Tibial artery (tissue), 4 donors: Measurements from ENCODE around the gene SFT2D2.
"Not testable (repeated sequence)": the region's sequence is repeated elsewhere in the genome, so short reads cannot be mapped to it uniquely, and the experiment has no call there.

Source experiments
- DNase-seq, 2 donors: peaks; one replicate each; pipeline ENCODE4 v3.0.0-alpha.2; 2019
- H3K27ac ChIP-seq, 2 donors: fragments of 200-600 bp; sonication (generic) in 1 of 2; 1 replicate in 1 of 2; 2 replicates in 1 of 2; pipeline ENCODE4 v1.5.1; 2018 to 2019; ENCODE audit warnings: mild to moderate bottlenecking in 1 of 2
- H3K27me3 ChIP-seq, 2 donors: fragments of 200-600 bp; sonication (generic) in 1 of 2; one replicate each; pipeline versions ENCODE4 v1.5.1 to v1.6.0; 2016 to 2019
- H3K36me3 ChIP-seq, 3 donors: fragments of 200-600 bp; sonication (generic) in 2 of 3; one replicate each; pipeline ENCODE4 v1.5.1; 2016 to 2019; ENCODE audit warnings: mild to moderate bottlenecking in 2 of 3
- H3K4me1 ChIP-seq, 4 donors: fragments of 200-600 bp; sonication (generic) in 2 of 4; 1 replicate in 3 of 4; 2 replicates in 1 of 4; pipeline ENCODE4 v1.5.1; 2016 to 2019
- H3K4me3 ChIP-seq, 2 donors: fragments of 200-600 bp; sonication (generic) in 1 of 2; 1 replicate in 1 of 2; 2 replicates in 1 of 2; pipeline ENCODE4 v1.5.1; 2018 to 2019; ENCODE audit warnings: mild to moderate bottlenecking in 2 of 2
- H3K9me3 ChIP-seq, 3 donors: fragments of 200-600 bp; sonication (generic) in 1 of 3; one replicate each; pipeline ENCODE4 v1.5.1; 2016 to 2019
- intact Hi-C: fragments of 100-400 bp; cut with DNase I; formaldehyde crosslinking; loops from one replicate; pipeline ENCODE4 v1.15.0; 2023; ENCODE audit warnings: low total_unique reads
- TF ChIP-seq, protein P1 (sequence below), 2 experiments: fragments of 200-600 bp in 1 of 2; fragments of 450-650 bp in 1 of 2; IDR thresholded peaks; one replicate each; pipeline ENCODE4 v1.5.1; 2017 to 2019; ENCODE audit warnings: antibody characterized with exemption in 2 of 2, mild to moderate bottlenecking in 1 of 2, moderate library complexity in 1 of 2

The SFT2D2 gene

DNA sequence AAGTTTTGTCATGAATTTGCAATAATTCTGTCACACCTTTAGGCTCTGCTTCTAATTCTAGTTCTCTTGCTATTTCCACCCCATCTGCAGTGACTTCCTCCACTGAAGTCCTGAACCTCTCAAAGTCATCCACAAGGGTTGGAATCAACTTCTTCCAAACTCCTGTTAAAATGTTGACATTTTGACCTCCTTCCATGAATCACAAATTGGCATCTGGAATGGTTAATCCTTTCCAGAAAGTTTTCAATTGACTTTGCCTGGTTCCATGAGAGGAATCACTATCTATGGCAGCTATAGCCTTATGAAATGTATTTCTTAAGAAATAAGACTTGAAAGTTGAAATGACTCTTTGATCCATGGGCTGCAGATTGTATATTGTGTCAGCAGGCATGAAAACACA lies 19.7 kb upstream of the SFT2D2 start:
- Histone ChIP-seq H3K9me3 (no peaks in the 10 kb centered on the region), H3K4me3 (no peak overlapping the region), H3K27ac (no peak overlapping the region), H3K36me3 (peaks cover 0 to 10% (median 3%) of the 10 kb centered on the region in 3 donors), H3K27me3 (no peaks in the 10 kb centered on the region), H3K4me1 (no peaks in the 10 kb centered on the region)
- no peak for DNase-seq
- TF ChIP-seq, protein P1, sequence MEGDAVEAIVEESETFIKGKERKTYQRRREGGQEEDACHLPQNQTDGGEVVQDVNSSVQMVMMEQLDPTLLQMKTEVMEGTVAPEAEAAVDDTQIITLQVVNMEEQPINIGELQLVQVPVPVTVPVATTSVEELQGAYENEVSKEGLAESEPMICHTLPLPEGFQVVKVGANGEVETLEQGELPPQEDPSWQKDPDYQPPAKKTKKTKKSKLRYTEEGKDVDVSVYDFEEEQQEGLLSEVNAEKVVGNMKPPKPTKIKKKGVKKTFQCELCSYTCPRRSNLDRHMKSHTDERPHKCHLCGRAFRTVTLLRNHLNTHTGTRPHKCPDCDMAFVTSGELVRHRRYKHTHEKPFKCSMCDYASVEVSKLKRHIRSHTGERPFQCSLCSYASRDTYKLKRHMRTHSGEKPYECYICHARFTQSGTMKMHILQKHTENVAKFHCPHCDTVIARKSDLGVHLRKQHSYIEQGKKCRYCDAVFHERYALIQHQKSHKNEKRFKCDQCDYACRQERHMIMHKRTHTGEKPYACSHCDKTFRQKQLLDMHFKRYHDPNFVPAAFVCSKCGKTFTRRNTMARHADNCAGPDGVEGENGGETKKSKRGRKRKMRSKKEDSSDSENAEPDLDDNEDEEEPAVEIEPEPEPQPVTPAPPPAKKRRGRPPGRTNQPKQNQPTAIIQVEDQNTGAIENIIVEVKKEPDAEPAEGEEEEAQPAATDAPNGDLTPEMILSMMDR (IDR thresholded peaks at IDR 0.05) = no peak
- intact Hi-C loops = no loop called here

GRCh38 chr1:168207673-168208072 lies 18.1 kb upstream of the SFT2D2 start:
- H3K36me3 ChIP-seq, H3K4me3 ChIP-seq, intact Hi-C loops, H3K9me3 ChIP-seq, H3K27ac ChIP-seq, DNase-seq, H3K27me3 ChIP-seq, H3K4me1 ChIP-seq: not testable (repeated sequence)

- H3K4me3 ChIP-seq = no peak overlapping the region
- no peak for DNase-seq
- H3K27ac ChIP-seq = no peak overlapping the region
- peaks cover 0 to 12% (median 0%) of the 10 kb centered on the region in 3 donors for H3K9me3 ChIP-seq
- H3K27me3 ChIP-seq = no peaks in the 10 kb centered on the region
- intact Hi-C loops = no loop called here
- TF ChIP-seq, protein P1 (IDR thresholded peaks at IDR 0.05) = no peak
- no peaks in the 10 kb centered on the region for H3K4me1 ChIP-seq
- no peaks in the 10 kb centered on the region for H3K36me3 ChIP-seq
Measured at GRCh38 chr1:168210312-168210711, 15.5 kb upstream of the SFT2D2 start.

DNA sequence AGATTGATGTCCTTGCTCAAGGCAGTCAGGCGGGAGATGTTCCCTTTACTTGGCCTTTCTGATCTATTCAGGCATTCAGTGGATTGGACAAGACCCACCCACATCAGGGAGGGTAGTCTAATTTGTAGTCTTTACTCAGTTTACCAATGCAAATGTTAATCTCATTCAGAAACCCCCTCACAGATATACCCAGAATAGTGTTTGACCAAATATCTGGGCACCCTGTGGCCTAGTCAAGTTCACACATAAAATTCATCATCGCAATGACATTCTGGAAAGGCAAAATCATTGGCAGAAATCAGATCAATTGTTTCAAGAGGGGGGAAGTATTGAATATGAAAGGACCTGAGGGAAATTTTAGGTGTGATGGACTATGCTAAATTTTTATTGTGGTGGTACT lies 12.5 kb upstream of the SFT2D2 start:
- no peak overlapping the region for H3K4me3 ChIP-seq
- no peaks in the 10 kb centered on the region for H3K27me3 ChIP-seq
- H3K27ac ChIP-seq = no peak overlapping the region
- intact Hi-C loops = no loop called here
- no peaks in the 10 kb centered on the region for H3K36me3 ChIP-seq
- TF ChIP-seq, protein P1 (IDR thresholded peaks at IDR 0.05) = no peak
- H3K4me1 ChIP-seq = peaks cover 0 to 8% (median 0%) of the 10 kb centered on the region in 4 donors
- H3K9me3 ChIP-seq = peaks cover 0 to 12% (median 0%) of the 10 kb centered on the region in 3 donors
- no peak for DNase-seq

GRCh38 chr1:168216171-168216570 lies 9.6 kb upstream of the SFT2D2 start:
- DNase-seq = no peak
- TF ChIP-seq, protein P1 (IDR thresholded peaks at IDR 0.05) = no peak
- H3K4me1 ChIP-seq = peaks cover 0 to 8% (median 0%) of the 10 kb centered on the region in 4 donors
- no peaks in the 10 kb centered on the region for H3K36me3 ChIP-seq
- no peak overlapping the region for H3K27ac ChIP-seq
- intact Hi-C loops = no loop called here
- H3K27me3 ChIP-seq = no peaks in the 10 kb centered on the region
- no peak overlapping the region for H3K4me3 ChIP-seq
- H3K9me3 ChIP-seq = peaks cover 0 to 12% (median 0%) of the 10 kb centered on the region in 3 donors

- intact Hi-C loops = no loop called here
- Histone ChIP-seq H3K4me1 (peaks cover 0 to 8% (median 0%) of the 10 kb centered on the region in 4 donors), H3K4me3 (no peak overlapping the region), H3K36me3 (no peaks in the 10 kb centered on the region), H3K27ac (no peak overlapping the region), H3K9me3 (peaks cover 0 to 4% (median 0%) of the 10 kb centered on the region in 3 donors), H3K27me3 (no peaks in the 10 kb centered on the region)
- TF ChIP-seq, protein P1 (IDR thresholded peaks at IDR 0.05) = no peak
- no peak for DNase-seq
Measured at GRCh38 chr1:168217664-168218063, 8.1 kb upstream of the SFT2D2 start.
